B cell (primary cell): ENCODE data around the gene SMAP2. TPM values are rescaled to one million over a fixed set of nuclear protein-coding genes. Genes with fewer than 3 reads are reported as not detected.
A peak's percentile ranks its signal among the peaks of the same experiment; 100 is the strongest.

Experiments used
- ATAC-seq: fragments of 200-7000 bp; cut with Tn5 transposase; one replicate; pipeline ENCODE4 v1.10.0; 2021; ENCODE audit warnings: low read depth, mild to moderate bottlenecking, moderate number of reproducible peaks, moderate library complexity
- CTCF ChIA-PET: fragments of 350-600 bp; sonication (Branson Sonifier 250); formaldehyde crosslinking; loops from one replicate; lab custom pipeline; 2021; ENCODE audit warnings: antibody characterized with exemption, inconsistent platforms; lab: Charles Lee
- POLR2A ChIA-PET: fragments of 350-600 bp; sonication (Branson Sonifier 250); formaldehyde crosslinking; loops from one replicate; lab custom pipeline; 2021; ENCODE audit warnings: antibody characterized with exemption; lab: Charles Lee
- DNase-seq: peaks from one replicate; pipeline ENCODE4 v3.0.0; 2013
- H2AFZ ChIP-seq: 2 replicates; pipeline ENCODE4 v1.6.1; 2012; ENCODE audit warnings: mild to moderate bottlenecking, low read depth, low read length; ENCODE audit not compliant: insufficient read depth, poor library complexity, severe bottlenecking
- H3K27ac ChIP-seq, 2 donors: 1 replicate in 1 of 2; 2 replicates in 1 of 2; pipeline ENCODE4 v1.5.1; 2012 to 2013; ENCODE audit warnings: low read length in 2 of 2, mild to moderate bottlenecking in 2 of 2, moderate library complexity in 1 of 2
- H3K27me3 ChIP-seq, 4 experiments: fragments of 200-600 bp in 1 of 4; sonication (generic) in 1 of 4; replicated peaks in 1 of 4; 1 replicate in 2 of 4; 2 replicates in 2 of 4; pipeline versions ENCODE4 v1.6.1 to v1.7.0; 2013 to 2016; ENCODE audit warnings: low read length in 3 of 4, mild to moderate bottlenecking in 2 of 4, mixed read lengths in 1 of 4, moderate library complexity in 1 of 4; ENCODE audit not compliant: insufficient read depth in 4 of 4, control insufficient read depth in 3 of 4; ENCODE audit errors: control extremely low read depth in 1 of 4
- H3K36me3 ChIP-seq, 2 experiments: replicated peaks in 1 of 2; 1 replicate in 1 of 2; 2 replicates in 1 of 2; pipeline versions ENCODE4 v1.6.1 to v1.7.1; 2013; ENCODE audit warnings: low read length in 1 of 2; ENCODE audit not compliant: insufficient read depth in 2 of 2, control insufficient read depth in 1 of 2; ENCODE audit errors: control extremely low read depth in 1 of 2, extremely low read depth in 1 of 2
- H3K4me1 ChIP-seq, 2 donors: fragments of 200-600 bp in 1 of 2; sonication (generic) in 1 of 2; 1 replicate in 1 of 2; 2 replicates in 1 of 2; pipeline versions ENCODE4 v1.5.1 to v1.6.1; 2013 to 2017; ENCODE audit warnings: low read length in 2 of 2; ENCODE audit not compliant: control insufficient read depth in 2 of 2, insufficient read depth in 2 of 2
- H3K4me2 ChIP-seq: replicated peaks from 2 replicates; pipeline ENCODE3; 2012; ENCODE audit warnings: mild to moderate bottlenecking, low read depth, low read length; ENCODE audit not compliant: poor library complexity, severe bottlenecking
- H3K4me3 ChIP-seq, 5 experiments: fragments of 200-600 bp in 1 of 5; sonication (generic) in 1 of 5; 1 replicate in 3 of 5; 2 replicates in 2 of 5; pipeline versions ENCODE4 v1.5.1 to v1.7.0; 2011 to 2016; ENCODE audit warnings: low read length in 4 of 5, mild to moderate bottlenecking in 4 of 5, low read depth in 2 of 5, control low read depth in 1 of 5, moderate library complexity in 1 of 5; ENCODE audit not compliant: insufficient read depth in 1 of 5; ENCODE audit errors: control extremely low read depth in 1 of 5, extremely low read depth in 1 of 5
- H3K79me2 ChIP-seq: fragments of 200-600 bp; sonication (generic); one replicate; pipeline ENCODE4 v1.6.0; 2016; ENCODE audit warnings: low read length; ENCODE audit not compliant: control insufficient read depth, insufficient read depth
- H3K9ac ChIP-seq: fragments of 200-600 bp; sonication (generic); 2 replicates; pipeline ENCODE4 v1.6.1; 2017; ENCODE audit warnings: mild to moderate bottlenecking, low read length, moderate library complexity
- H3K9me3 ChIP-seq, 3 donors: one replicate each; pipeline versions ENCODE4 v1.6.1 to v1.7.1; 2013; ENCODE audit warnings: low read length in 2 of 3; ENCODE audit not compliant: control insufficient read depth in 2 of 3, insufficient read depth in 1 of 3; ENCODE audit errors: control extremely low read depth in 1 of 3
- H4K20me1 ChIP-seq: 2 replicates; pipeline ENCODE4 v1.6.0; 2012; ENCODE audit warnings: mild to moderate bottlenecking, low read length; ENCODE audit not compliant: insufficient read depth, control insufficient read depth, poor library complexity, severe bottlenecking
- H3K27ac Mint-ChIP-seq: one replicate; pipeline ENCODE4 v1.8.0; 2021; ENCODE audit warnings: mixed read lengths
- H3K27me3 Mint-ChIP-seq: one replicate; pipeline ENCODE4 v1.8.0; 2021; ENCODE audit warnings: mixed read lengths
- H3K4me1 Mint-ChIP-seq: one replicate; pipeline ENCODE4 v1.8.0; 2021; ENCODE audit warnings: mixed read lengths
- H3K4me3 Mint-ChIP-seq: one replicate; pipeline ENCODE4 v1.8.0; 2021; ENCODE audit warnings: mixed read lengths
- H3K9me3 Mint-ChIP-seq: one replicate; pipeline ENCODE4 v1.8.0; 2022; ENCODE audit warnings: mixed read lengths; ENCODE audit not compliant: insufficient read depth
- EZH2 ChIP-seq: IDR thresholded peaks from 2 replicates; pipeline ENCODE4 v1.6.1; 2012; ENCODE audit warnings: borderline replicate concordance, low read depth, mild to moderate bottlenecking, moderate library complexity, low read length; ENCODE audit not compliant: insufficient read depth, poor library complexity, severe bottlenecking
- WGBS: methylation state at CpG from one replicate; pipeline ENCODE4 v1.1.5; 2013; ENCODE audit warnings: missing lambda C conversion rate; ENCODE audit not compliant: insufficient coverage; 5-methylcytosine and 5-hydroxymethylcytosine counted together
- intact Hi-C: fragments of 100-400 bp; cut with micrococcal nuclease; formaldehyde crosslinking; loops from one replicate; pipeline ENCODE4 v1.10.0; 2022
- polyA plus RNA-seq: library from polyadenylated mRNA; depleted of rRNA; stranded (reverse); fragments of >200 nt; gene quantifications from 2 replicates; pipeline ENCODE4 v1.2.3, GENCODE V29; 2012
- total RNA-seq, 2 donors: library from RNA; stranded (reverse); fragments of 120-200 nt in 1 of 2; gene quantifications; 1 replicate in 1 of 2; 2 replicates in 1 of 2; pipeline versions ENCODE4 v1.2.3 to v1.2.4, GENCODE V29; 2013 to 2022
- TF ChIP-seq, protein P1 (sequence below): fragments of 200-600 bp; IDR thresholded peaks from one replicate; pipeline ENCODE4 v1.8.0; 2022; ENCODE audit warnings: antibody characterized with exemption, mild to moderate bottlenecking

The SMAP2 gene
- total and polyA plus RNA-seq, 2 donors (not counting 1 experiment from before 2014, with no cell fraction given) = 275 to 305 TPM

DNA sequence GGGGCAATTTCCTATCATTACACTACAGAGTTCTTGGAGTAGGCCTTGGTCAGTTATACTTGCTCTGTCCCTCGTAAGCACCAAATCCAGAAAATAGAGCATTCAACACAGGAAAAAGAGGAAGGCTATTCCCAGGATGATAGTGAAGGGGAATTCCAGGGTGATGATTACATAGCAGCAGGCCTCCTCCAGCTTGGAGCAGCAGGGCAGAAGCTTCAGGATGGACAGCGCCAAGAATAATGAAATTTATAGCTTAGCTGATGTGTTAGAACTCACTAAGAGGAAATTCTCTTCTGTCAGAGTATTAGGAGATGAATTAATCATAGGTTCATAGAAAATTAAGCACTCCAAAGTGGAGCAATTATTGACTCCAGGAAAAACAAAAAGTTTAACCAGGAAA is 10.8 kb upstream of the SMAP2 start:
- WGBS = no CpG with 5 or more reads among the region's 2 CpGs
- Histone ChIP-seq H3K4me1 (peaks cover 12 to 13% of the 10 kb centered on the region in 2 donors), H3K9me3 (peaks cover 0 to 6% (median 1%) of the 10 kb centered on the region in 3 donors), H3K4me2 (no peak overlapping the region), H3K36me3 (no peaks in the 10 kb centered on the region), H3K27ac (no peak overlapping the region), H3K79me2 (peaks cover 57% of the 10 kb centered on the region), H3K4me3 (no peak overlapping the region), H2AFZ (no peak overlapping the region), H4K20me1 (no peaks in the 10 kb centered on the region), H3K27me3 (no peaks in the 10 kb centered on the region), H3K9ac (no peak overlapping the region)
- ChIA-PET CTCF (interaction anchor here (0.8 to 4.0 kb wide), 7 partner anchors 10 to 219 kb away, joined by 3 to 32 read pairs (median 16); no protein-coding TSS in a partner anchor), POLR2A (interaction anchor here (1.8 kb wide), 1 partner anchor 11 kb away, joined by 5 read pairs; no protein-coding TSS in a partner anchor)
- intact Hi-C loops = loop anchor here (2.0 kb wide), 2 partner anchors 24 to 42 kb away; no protein-coding TSS in a partner anchor
- Mint-ChIP-seq H3K4me1 (peaks cover 13% of the 10 kb centered on the region), H3K27me3 (no peaks in the 10 kb centered on the region), H3K4me3 (no peak overlapping the region), H3K9me3 (peaks cover 4% of the 10 kb centered on the region), H3K27ac (no peak overlapping the region)
- TF ChIP-seq, protein P1, sequence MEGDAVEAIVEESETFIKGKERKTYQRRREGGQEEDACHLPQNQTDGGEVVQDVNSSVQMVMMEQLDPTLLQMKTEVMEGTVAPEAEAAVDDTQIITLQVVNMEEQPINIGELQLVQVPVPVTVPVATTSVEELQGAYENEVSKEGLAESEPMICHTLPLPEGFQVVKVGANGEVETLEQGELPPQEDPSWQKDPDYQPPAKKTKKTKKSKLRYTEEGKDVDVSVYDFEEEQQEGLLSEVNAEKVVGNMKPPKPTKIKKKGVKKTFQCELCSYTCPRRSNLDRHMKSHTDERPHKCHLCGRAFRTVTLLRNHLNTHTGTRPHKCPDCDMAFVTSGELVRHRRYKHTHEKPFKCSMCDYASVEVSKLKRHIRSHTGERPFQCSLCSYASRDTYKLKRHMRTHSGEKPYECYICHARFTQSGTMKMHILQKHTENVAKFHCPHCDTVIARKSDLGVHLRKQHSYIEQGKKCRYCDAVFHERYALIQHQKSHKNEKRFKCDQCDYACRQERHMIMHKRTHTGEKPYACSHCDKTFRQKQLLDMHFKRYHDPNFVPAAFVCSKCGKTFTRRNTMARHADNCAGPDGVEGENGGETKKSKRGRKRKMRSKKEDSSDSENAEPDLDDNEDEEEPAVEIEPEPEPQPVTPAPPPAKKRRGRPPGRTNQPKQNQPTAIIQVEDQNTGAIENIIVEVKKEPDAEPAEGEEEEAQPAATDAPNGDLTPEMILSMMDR = no peak
- TF ChIP-seq EZH2 = no peak
- DNase-seq (no peak), ATAC-seq (no peak)

DNA sequence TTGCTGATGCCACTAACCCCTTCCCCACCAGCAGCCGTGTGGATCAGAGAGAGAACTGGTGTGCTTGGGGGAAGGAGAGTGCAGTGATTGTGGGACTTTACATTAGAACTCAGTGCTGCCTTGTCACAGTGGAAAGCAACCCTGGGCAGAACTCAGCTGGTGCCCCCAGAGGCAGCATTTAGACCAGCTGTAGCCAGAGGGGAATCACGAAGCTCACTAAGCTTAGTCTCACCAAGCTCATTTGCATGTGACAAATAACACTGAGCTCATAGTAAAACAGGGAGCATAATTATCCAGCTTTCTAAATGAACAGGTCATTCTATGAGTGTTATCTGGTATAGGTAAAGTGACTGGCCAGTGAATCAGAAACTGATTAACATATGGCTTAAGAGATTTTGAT is 9.8 kb upstream of the SMAP2 start:
- intact Hi-C loops = loop anchor here (2.0 kb wide), 2 partner anchors 23 to 41 kb away; no protein-coding TSS in a partner anchor
- Histone ChIP-seq H3K4me3 (no peak overlapping the region), H3K79me2 (peaks cover 50% of the 10 kb centered on the region), H3K4me1 (peaks cover 12 to 13% of the 10 kb centered on the region in 2 donors), H4K20me1 (no peaks in the 10 kb centered on the region), H3K4me2 (peak overlapping the region; percentile 39), H3K27ac (peak overlapping the region in 1 of 2 donors; percentile 18), H3K9ac (no peak overlapping the region), H2AFZ (peak overlapping the region; percentile 31), H3K27me3 (no peaks in the 10 kb centered on the region), H3K36me3 (no peaks in the 10 kb centered on the region), H3K9me3 (peaks cover 0 to 6% (median 0%) of the 10 kb centered on the region in 3 donors)
- peaks cover 13% of the 10 kb centered on the region for H3K4me1 Mint-ChIP-seq
- DNase-seq (peak; percentile 78), ATAC-seq (peak; percentile 100)
- TF ChIP-seq EZH2 = no peak
- TF ChIP-seq, protein P1 = peak; percentile 54
- peaks cover 4% of the 10 kb centered on the region for H3K9me3 Mint-ChIP-seq
- peak overlapping the region; percentile 74 for H3K27ac Mint-ChIP-seq
- ChIA-PET POLR2A (interaction anchor here (0.9 to 1.8 kb wide), 6 partner anchors 9 to 22 kb away, joined by 3 to 7 read pairs (median 4); partner anchors contain the start of gene SMAP2), CTCF (interaction anchor here (0.6 to 4.0 kb wide), 25 partner anchors 9 to 220 kb away, joined by 3 to 36 read pairs (median 7); partner anchors contain the start of genes COL9A2 and SMAP2)
- peak overlapping the region; percentile 27 for H3K4me3 Mint-ChIP-seq
- no CpG with 5 or more reads among the region's 2 CpGs for WGBS
- no peaks in the 10 kb centered on the region for H3K27me3 Mint-ChIP-seq
